Fibroblast of mammary gland (primary cell): ENCODE measurements around the gene PSME2.

Source experiments
- DNase-seq: peaks from one replicate; pipeline ENCODE4 v3.0.0-alpha.2; 2010; ENCODE audit warnings: low read depth
- H3K4me3 ChIP-seq: 2 replicates; pipeline ENCODE4 v1.5.1; 2011; ENCODE audit warnings: low read depth, mild to moderate bottlenecking, low read length, moderate library complexity; ENCODE audit not compliant: control insufficient read depth
- CTCF ChIP-seq: conservative IDR thresholded peaks from 2 replicates; pipeline ENCODE4 v1.5.1; 2011; ENCODE audit warnings: low read depth, low read length, inconsistent platforms; ENCODE audit not compliant: control insufficient read depth, insufficient read depth

The PSME2 gene

GRCh38 chr14:24114532-24115421, 31.6 kb downstream of the PSME2 start, which contains the start of the genes DCAF11 and NRL:
DCAF11 (plus strand) TSS chr14:24114777; CDS start chr14:24115595, 818 bp downstream.
NRL (minus strand) TSS chr14:24114949; CDS start chr14:24082848, 32,101 bp downstream.
- peak; percentile 100 for DNase-seq
- H3K4me3 ChIP-seq = peak within 1 kb of the TSS; percentile 89
- no peak for TF ChIP-seq CTCF

- DNase-seq = peak; percentile 87
- H3K4me3 ChIP-seq = peak overlapping the region; percentile 89
- no peak for TF ChIP-seq CTCF
Measured at GRCh38 chr14:24113801-24114531, 32.4 kb downstream of the PSME2 start.

GRCh38 chr14:24113379-24113800, 33.0 kb downstream of the PSME2 start:
- peak overlapping the region; percentile 89 for H3K4me3 ChIP-seq
- TF ChIP-seq CTCF = no peak
- no peak for DNase-seq

- TF ChIP-seq CTCF = no peak
- no peak for DNase-seq
- no peak overlapping the region for H3K4me3 ChIP-seq
Measured at GRCh38 chr14:24110523-24110922, 35.9 kb downstream of the PSME2 start.

- no peak for DNase-seq
- H3K4me3 ChIP-seq = no peak overlapping the region
- no peak for TF ChIP-seq CTCF
Measured at GRCh38 chr14:24110060-24110459, 36.4 kb downstream of the PSME2 start.

- no peak for DNase-seq
- TF ChIP-seq CTCF = no peak
- no peak overlapping the region for H3K4me3 ChIP-seq
Measured at GRCh38 chr14:24108336-24108874, 38.0 kb downstream of the PSME2 start.
